ENCODE data around the gene CRB2.

GRCh38 chr9:123342247-123342646, 13.8 kb upstream of the CRB2 start:
- TF ChIP-seq, protein P1, sequence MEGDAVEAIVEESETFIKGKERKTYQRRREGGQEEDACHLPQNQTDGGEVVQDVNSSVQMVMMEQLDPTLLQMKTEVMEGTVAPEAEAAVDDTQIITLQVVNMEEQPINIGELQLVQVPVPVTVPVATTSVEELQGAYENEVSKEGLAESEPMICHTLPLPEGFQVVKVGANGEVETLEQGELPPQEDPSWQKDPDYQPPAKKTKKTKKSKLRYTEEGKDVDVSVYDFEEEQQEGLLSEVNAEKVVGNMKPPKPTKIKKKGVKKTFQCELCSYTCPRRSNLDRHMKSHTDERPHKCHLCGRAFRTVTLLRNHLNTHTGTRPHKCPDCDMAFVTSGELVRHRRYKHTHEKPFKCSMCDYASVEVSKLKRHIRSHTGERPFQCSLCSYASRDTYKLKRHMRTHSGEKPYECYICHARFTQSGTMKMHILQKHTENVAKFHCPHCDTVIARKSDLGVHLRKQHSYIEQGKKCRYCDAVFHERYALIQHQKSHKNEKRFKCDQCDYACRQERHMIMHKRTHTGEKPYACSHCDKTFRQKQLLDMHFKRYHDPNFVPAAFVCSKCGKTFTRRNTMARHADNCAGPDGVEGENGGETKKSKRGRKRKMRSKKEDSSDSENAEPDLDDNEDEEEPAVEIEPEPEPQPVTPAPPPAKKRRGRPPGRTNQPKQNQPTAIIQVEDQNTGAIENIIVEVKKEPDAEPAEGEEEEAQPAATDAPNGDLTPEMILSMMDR (IDR thresholded peaks at IDR 0.05; ENCODE audit: poor library complexity) = no peak
- no peak for TF ChIP-seq EZH2phosphoT487 (IDR thresholded peaks at IDR 0.05; ENCODE audit: low read depth, severe bottlenecking, unreplicated experiment)
